Brain microvascular endothelial cell (primary cell): ENCODE measurements around the gene TMEM223.
"Not testable (repeated sequence)": the region's sequence is repeated elsewhere in the genome, so short reads cannot be mapped to it uniquely, and the experiment has no call there.

Source experiments
- DNase-seq: peaks from one replicate; pipeline ENCODE4 v3.0.0-alpha.2; 2020
- H3K27ac ChIP-seq: fragments of 250-450 bp; sonication (Bioruptor Pico); 2 replicates; pipeline ENCODE4 v1.5.1; 2020; ENCODE audit warnings: mild to moderate bottlenecking, moderate library complexity
- H3K27me3 ChIP-seq: fragments of 250-450 bp; sonication (Bioruptor Pico); replicated peaks from 2 replicates; pipeline ENCODE4 v1.5.1; 2020; ENCODE audit warnings: mild to moderate bottlenecking
- H3K36me3 ChIP-seq: fragments of 250-450 bp; sonication (Bioruptor Pico); replicated peaks from 2 replicates; pipeline ENCODE4 v1.5.1; 2020; ENCODE audit warnings: mild to moderate bottlenecking
- H3K4me3 ChIP-seq: 2 replicates; pipeline ENCODE4 v1.5.1; 2011; ENCODE audit warnings: low read depth, mild to moderate bottlenecking, control low read depth, low read length, moderate library complexity
- in situ Hi-C: cut with HindIII; loops from 2 replicates; pipeline ENCODE4 v1.10.0; 2017; ENCODE audit warnings: low sequenced_read_pairs, low pct_ligation_motif_present
- TF ChIP-seq, protein P1 (sequence below): IDR thresholded peaks from 2 replicates; pipeline ENCODE4 v1.5.1; 2011; ENCODE audit warnings: low read depth, mild to moderate bottlenecking, moderate library complexity, low read length, control low read depth, inconsistent platforms; ENCODE audit errors: missing control alignments

TMEM223 gene

DNA sequence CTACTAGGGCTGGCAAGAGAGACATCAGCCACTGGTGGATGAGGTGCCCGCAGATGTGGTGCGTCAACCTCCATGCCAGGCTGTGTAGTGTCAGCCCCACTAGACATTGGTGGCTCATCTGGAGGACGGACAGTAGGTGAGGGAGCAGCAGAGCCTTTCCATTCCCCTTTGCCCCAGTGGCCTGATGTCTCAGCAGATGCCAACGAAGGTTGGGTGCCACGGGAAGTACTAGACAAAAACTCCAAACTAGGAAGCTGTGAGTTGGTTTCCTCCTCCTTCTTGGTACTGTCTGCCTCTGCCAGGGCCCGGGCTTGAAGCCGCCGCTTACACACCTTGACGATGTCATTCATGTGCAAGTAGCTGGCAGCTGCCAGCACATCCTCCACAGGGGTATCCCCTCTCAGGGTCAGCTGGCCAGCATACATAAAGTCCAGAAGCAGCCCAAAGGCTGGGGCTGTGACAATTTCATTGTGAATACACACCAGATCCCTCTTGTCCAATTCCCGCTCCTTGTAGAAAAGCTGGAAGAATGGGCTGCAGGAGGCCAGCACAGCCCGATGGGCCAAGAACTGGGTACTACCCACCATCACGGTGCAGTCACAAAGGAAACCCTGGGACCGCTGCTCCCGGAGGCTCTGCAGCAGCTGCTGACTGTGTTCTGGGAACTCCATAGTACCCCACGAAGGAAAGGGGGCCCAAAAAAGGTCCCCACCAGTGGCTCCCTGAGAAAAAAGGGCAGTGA lies 38.6 kb downstream of the TMEM223 start:
- no peak for DNase-seq
- TF ChIP-seq, protein P1, sequence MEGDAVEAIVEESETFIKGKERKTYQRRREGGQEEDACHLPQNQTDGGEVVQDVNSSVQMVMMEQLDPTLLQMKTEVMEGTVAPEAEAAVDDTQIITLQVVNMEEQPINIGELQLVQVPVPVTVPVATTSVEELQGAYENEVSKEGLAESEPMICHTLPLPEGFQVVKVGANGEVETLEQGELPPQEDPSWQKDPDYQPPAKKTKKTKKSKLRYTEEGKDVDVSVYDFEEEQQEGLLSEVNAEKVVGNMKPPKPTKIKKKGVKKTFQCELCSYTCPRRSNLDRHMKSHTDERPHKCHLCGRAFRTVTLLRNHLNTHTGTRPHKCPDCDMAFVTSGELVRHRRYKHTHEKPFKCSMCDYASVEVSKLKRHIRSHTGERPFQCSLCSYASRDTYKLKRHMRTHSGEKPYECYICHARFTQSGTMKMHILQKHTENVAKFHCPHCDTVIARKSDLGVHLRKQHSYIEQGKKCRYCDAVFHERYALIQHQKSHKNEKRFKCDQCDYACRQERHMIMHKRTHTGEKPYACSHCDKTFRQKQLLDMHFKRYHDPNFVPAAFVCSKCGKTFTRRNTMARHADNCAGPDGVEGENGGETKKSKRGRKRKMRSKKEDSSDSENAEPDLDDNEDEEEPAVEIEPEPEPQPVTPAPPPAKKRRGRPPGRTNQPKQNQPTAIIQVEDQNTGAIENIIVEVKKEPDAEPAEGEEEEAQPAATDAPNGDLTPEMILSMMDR = no peak
- H3K27ac ChIP-seq = peak overlapping the region; percentile 94
- in situ Hi-C loops = no loop called here
- H3K36me3 ChIP-seq = peaks cover 3% of the 10 kb centered on the region
- peak overlapping the region; percentile 94 for H3K4me3 ChIP-seq
- no peaks in the 10 kb centered on the region for H3K27me3 ChIP-seq

DNA sequence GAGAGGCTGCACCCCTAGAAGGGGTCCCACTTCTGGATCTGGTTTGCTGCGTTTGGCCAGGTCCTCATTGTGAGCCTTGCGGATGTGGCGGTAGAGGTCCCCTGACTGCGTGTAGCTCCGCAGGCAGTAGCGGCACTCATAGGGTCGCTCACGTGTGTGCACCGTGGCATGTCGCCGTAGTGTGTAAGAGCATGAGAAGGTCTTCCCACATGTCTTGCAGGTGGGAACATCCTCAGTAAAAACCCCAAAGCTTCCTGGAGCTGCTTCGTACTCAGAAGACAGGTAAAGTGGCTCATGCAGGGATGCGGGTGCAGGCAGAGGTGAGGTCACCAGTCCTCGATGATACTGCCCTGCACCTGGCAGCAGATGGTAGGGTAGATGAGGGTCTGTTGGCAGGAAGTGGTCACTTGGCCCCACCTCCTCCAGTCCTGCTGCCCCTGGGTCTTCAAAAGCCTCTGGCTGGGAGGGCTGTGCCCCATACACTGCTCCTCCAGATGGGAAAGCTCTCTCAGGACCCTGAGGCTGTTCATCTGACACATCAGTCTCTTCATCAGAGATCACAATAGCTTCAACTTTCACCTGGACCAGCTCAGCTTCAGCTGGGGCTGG lies 39.5 kb downstream of the TMEM223 start:
- no peak for DNase-seq
- Histone ChIP-seq H3K27me3 (no peaks in the 10 kb centered on the region), H3K4me3 (no peak overlapping the region), H3K36me3 (peaks cover 3% of the 10 kb centered on the region), H3K27ac (no peak overlapping the region)
- in situ Hi-C loops = no loop called here
- TF ChIP-seq, protein P1 = no peak

DNA sequence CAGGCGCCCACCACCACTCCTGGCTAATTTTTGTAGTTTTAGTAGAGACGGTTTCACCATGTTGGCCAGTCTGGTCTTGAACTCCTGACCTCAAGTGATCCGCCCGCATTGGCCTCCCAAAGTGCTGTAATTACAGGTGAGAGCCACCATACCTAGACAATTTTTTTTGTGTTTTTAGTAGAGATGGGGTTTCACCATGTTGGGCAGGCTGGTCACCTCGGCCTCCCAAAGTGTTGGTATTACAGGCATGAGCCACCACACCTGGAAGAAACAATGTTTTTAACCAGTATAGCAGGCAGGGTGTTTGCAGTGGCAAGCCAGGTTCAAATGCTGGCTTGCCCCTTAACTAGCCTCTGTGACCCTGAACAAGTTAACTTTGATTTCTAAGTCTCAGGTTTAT lies 41.9 kb downstream of the TMEM223 start:
- H3K4me3 ChIP-seq, H3K36me3 ChIP-seq, H3K27me3 ChIP-seq, in situ Hi-C loops, H3K27ac ChIP-seq, DNase-seq: not testable (repeated sequence)

DNA sequence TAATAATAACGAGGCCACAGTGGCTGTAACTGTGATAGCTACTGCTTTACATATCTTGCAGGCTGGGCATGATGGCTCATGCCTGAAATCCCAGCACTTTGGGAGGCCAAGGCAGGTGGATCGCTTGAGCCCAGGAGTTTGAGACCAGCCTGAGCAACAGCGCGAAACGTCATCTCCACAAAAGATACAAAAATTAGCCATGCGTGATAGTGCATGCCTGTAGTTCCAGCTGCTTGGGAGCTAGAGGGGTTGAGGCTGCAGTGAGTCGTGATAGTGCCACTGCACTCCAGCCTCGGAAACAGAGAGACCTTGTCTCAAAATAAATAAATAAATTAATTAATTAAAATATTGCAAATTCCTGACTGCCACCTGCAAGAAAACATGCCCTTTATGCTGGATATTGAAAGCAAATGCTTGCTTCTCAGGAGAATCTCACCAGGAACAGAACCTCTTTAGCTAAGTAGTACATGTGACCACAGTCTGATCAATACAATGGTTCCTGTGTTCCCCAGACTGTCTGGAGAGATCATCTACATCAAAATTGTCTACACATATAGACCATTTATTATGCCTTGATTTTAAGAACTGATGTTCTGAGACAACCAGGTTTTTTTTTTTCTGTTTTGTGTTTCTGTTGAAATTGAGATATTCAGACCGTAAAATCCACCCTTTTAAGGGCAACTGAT lies 44.2 kb downstream of the TMEM223 start:
- TF ChIP-seq, protein P1 = no peak
- DNase-seq = no peak
- in situ Hi-C loops = no loop called here
- H3K4me3 ChIP-seq = no peak overlapping the region
- no peak overlapping the region for H3K27ac ChIP-seq
- H3K27me3 ChIP-seq = no peaks in the 10 kb centered on the region
- no peaks in the 10 kb centered on the region for H3K36me3 ChIP-seq
